Activated CD4-positive, CD25-positive, alpha-beta regulatory T cell treated with anti-CD3 and anti-CD28 coated beads, Interleukin-2, amount 50 U/mL, for 24 hours (primary cell): ENCODE results near the gene NRXN3.

Source experiments
- ATAC-seq, 2 donors: fragments of 150-1000 bp; cut with Tn5 transposase; one replicate each; pipeline ENCODE4 v1.10.0; 2021; ENCODE audit warnings: mild to moderate bottlenecking in 1 of 2, moderate library complexity in 1 of 2

NRXN3 gene

GRCh38 chr14:79271122-79271521 lies 1100.9 kb downstream of the NRXN3 start:
- ATAC-seq: no peak

GRCh38 chr14:79274641-79275291 lies 1104.6 kb downstream of the NRXN3 start:
- no peak for ATAC-seq

- no peak for ATAC-seq
Observed at GRCh38 chr14:79275292-79275655, 1105.1 kb downstream of the NRXN3 start.

- no peak for ATAC-seq
Observed at GRCh38 chr14:79278286-79278797, 1108.2 kb downstream of the NRXN3 start.

- ATAC-seq: no peak
Observed at GRCh38 chr14:79278798-79279644, 1108.8 kb downstream of the NRXN3 start.

DNA sequence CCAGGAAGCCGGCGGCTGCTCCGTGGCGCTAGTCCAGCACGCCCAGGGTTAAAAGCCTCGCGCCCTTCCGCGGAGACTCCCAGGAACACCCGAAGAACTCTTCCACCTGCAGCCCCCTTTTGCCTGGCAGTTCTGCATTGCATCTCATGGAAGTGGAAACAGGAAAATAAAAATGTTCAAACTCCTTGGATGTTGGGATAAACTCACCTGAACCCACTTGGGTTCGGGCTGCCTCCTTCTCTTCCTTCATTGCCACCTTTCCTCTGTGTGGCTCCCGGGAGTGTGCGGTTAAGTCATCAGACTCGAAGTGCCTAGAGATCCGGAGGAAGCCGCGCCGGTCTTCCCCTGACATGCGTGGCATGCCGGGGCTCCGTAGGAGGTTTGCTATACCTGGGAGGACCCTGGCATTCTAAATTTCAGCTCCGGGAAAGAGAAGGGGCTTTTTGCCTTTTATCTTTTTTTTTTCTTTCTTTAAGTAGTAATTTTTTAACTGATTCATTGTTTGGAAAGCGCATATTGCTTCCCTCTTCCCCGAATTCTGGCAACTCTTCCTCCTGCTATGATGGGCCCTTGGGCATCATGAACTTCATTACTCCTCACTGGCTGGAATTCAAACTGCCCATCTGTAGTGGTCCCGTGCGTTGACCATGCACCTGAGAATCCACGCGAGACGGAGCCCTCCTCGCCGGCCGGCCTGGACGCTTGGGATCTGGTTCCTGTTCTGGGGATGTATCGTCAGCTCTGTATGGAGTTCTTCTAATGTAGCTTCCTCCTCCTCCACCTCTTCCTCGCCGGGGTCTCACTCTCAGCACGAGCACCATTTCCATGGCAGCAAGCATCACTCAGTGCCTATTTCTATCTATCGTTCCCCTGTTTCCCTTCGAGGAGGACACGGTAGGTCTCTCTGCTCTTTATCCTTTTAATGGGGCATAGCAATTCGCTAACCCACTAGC lies 1109.7 kb downstream of the NRXN3 start:
- ATAC-seq: no peak

- ATAC-seq: no peak
Observed at GRCh38 chr14:79281244-79282152, 1111.3 kb downstream of the NRXN3 start.

- ATAC-seq: no peak
Observed at GRCh38 chr14:79284621-79285020, 1114.4 kb downstream of the NRXN3 start.

- no peak for ATAC-seq
Observed at GRCh38 chr14:79285263-79285662, 1115.1 kb downstream of the NRXN3 start.

DNA sequence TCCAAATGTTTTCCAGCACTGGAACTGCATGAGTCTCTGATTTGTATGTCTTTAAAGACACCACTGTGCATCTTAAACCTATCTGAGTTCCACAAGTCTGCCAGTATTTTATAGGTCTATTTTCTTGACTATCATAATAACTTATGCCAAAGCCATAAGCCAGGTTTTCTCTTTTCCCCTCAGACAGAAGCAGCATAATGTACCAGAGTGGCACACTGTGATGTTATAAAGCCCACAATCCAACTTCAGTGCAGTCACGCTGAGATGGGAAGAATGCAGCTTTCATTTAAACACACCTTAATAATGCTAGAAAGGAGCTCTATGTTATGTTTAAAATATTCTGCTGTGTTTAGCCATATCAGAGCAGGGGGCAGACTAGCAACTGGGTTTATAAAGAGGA lies 1117.8 kb downstream of the NRXN3 start:
- no peak for ATAC-seq

DNA sequence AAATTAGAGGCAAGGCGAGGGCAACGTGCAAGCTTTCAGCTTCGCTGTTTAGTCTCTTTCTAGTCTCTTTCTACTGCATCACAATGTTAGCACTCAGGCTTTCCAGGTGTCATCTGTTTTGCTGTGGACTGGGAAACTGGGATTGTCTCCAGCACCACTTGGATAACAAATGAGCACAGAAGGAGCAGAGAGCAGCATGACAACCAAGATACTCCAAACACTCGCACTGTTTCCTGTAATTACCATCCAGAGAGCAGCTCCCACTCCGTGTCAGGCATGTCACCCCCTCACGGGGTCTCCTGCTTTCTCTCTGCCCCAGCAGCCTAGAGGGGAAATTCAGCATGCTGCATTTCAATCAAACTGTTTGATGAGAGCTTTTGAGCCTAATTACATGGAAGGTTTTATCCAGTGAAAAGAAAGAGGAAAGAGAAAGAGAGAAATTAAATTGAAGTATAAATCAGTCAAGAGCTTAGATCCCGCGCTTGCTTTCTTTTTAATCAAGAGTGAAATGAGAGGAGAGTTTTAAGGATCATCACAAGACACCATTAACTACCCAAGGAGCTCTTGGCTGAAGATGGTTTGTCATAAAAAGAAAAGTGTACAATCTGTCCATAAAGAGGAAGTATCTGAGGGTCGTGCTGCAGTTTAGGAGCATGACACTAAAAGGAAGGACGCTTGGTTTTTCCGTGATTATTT lies 1123.5 kb downstream of the NRXN3 start:
- no peak for ATAC-seq

DNA sequence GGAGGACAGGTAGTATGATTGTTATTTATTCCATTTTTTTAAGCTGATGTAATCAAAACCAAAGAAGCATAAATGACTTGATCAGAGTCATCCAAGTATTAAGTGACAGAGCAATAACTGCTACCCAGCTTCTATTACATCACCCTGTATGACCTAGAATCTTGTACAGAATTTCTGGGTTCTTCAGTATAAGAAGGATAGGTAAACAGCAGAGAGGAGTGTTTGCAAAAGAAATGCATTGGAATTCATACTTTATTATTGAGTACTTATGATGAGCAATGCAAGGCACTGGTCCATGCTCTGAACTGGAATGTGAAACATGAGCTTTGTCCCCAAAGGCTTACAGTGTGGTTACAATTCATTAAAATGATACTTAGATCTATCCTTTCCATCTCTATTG lies 1124.3 kb downstream of the NRXN3 start:
- ATAC-seq: no peak

DNA sequence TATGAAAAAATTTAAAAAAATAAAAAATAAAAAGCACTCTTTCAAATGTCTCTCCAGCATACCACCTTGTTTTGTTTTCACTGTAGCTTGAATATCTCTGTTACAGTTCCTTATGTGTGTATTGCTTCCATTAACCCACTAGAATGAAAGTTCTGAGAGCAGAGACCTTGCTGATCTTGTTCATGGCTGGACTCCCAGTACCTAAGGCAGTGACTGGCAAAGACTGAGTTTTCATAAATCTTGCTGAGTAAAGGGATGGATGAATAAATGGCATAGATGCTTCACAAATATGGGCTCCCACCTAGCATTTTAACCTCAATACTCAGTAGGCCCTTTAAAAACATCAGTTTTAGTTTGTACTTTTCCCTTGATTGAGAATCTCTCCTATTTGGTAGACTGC lies 1125.2 kb downstream of the NRXN3 start:
- no peak for ATAC-seq

- no peak for ATAC-seq
Observed at GRCh38 chr14:79298373-79298772, 1128.2 kb downstream of the NRXN3 start.

DNA sequence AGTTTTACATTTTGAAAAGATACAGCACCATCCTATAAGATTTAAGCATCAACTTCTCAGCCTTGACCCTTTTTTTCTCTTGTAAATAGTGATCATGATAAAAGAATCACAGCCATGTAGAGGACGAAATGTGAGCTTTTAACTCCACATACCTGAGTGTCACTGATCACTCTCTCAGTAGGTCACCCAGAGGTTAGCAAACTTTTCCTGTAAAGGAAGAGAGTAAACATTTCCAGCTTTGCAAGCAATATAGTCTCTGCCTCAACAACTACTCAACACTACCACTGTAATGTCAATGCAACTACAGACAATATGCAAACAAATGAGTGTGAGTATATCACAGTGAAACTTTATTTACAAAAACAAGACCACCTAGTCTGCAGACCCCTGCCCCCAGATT lies 1129.0 kb downstream of the NRXN3 start:
- no peak for ATAC-seq

DNA sequence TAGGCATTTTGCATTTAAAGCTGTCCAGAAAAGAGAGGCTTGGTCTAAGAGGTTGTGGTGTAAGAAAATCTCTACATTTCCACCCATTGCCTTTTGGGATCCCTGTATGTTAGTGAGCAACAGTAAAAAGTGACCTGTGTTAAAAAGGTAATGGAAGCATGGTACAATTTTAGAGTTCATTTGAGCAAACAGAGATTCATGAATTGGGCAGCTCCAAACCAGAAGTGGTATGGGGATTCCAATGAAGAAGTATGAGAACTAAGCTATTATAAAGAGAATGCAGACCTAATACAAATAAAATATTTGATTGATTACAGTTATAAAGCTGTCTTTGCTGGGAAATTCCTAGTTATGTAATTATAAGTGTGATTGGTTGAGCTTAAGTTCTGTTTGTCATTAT lies 1134.1 kb downstream of the NRXN3 start:
- no peak for ATAC-seq

DNA sequence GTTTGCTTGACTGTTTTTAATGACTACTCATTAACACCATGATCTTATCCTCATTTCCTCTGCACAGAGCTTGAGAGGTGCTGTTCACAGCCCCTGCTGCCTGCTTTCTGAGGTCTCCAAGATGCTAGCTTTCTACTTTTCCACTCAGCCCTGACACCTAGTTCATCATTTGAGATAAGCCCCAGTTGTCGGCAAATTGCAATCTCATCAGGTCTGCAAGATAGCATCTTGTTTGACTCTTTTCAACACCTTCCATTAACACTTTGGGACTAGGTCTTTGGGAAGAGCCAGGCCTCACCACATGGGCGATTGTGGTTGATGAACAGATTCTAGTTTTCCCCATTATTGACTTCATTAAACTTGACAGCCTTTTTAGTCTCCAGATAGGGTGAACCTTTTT lies 1136.4 kb downstream of the NRXN3 start:
- no peak for ATAC-seq

DNA sequence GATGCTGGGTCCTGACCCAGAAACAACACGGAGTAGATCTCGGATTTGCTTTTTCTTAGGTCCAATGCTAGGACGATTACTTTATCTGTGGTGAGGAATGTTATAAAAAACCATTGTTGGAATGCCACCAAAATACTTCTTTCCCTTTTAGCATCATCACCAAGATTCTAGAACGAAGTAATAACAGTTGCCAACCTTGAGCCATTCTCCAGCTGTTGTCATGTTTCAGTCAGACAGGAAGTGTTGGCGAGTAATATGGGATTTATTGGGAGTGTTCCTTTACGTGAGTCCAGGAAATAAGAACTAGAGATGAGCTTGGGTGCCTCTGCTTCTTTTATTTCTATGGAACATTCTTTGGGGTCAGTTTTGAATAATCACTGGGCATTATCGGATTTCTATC lies 1148.2 kb downstream of the NRXN3 start:
- ATAC-seq: no peak

DNA sequence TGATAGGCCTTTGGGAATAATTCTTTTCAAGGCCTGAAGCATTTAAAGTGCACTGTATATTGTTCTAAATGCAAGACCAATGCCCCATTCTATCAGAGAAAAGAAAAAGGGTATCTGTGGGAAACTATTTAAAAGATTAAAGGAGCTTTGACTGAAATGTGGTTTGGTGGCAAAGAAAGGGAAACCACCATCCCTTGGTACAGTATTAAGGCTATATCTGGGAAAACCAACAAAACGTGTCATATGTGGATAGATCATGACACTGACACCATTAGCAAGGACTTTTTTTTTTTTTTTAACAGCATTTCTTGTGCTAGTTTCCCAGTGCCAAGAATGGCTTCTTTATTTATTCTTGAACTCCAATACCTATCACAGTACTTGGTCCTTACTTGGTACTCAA lies 1150.4 kb downstream of the NRXN3 start:
- no peak for ATAC-seq

GRCh38 chr14:79321070-79321469 lies 1150.9 kb downstream of the NRXN3 start:
- ATAC-seq: no peak

GRCh38 chr14:79325071-79325470 lies 1154.9 kb downstream of the NRXN3 start:
- no peak for ATAC-seq
